NCI-H2107 treated with DMSO at 0.1 percent for 48 hours (cell line): ENCODE data around the gene ZER1.
"Not testable (repeated sequence)": the region's sequence is repeated elsewhere in the genome, so short reads cannot be mapped to it uniquely, and the experiment has no call there.

Experiments used
- DNase-seq: peaks from one replicate; lab custom pipeline; 2025; ENCODE audit not compliant: unreplicated experiment; lab: John Stamatoyannopoulos, UW

The ZER1 gene

DNA sequence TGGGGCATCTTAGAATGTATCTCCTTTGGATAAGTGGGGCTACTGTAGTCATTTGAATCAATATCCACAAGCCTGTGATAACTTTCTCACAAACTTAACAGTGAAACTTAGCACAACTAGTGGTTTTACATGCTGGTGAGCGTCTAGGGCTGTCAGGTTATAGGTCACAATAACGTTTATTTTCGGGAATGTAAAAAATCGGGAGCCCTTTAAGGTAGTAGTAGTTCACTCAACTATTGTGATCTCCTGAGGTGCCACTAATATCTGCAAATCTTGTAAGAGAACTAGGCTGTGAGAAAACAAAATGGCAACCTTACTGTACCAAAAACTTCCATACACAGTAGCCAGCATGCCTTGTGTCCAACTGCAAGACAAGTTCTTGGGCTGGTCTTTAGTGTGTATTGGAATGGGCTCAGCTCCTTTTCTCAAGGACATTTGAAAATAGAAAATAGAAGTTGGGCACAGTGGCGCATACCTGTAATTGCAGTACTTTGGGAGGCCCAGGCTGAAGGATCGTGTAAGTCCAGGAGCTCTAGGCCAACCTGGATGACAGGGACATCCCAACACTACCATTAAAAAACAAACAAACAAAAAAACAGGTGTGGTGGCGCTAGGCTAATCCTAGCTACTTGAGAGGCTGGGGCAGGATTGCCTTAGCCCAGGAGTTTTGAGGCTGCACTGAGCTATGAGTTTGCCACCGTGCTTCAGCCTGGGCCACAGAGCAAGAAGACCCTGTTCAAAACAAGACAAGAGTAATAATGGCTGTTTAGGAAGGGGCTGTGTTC lies 74.6 kb downstream of the ZER1 start:
- DNase-seq = no peak

DNA sequence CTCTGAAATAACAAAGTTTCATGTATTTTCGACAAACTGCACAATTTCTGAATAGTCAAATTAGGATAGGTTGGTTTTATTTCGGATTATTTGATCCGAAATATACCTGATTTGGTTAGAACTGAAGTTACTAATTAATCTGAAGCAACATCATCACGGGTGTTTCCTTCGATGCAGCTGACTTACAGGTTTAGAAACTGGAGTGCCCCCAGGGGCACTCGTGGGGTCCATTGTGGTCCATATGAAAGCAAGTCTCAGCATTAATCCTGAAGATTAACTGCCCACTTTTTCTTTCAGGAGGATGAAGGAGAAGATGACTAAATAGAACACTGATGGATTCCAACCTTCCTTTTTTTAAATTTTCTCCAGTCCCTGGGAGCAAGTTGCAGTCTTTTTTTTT lies 77.4 kb downstream of the ZER1 start:
- no peak for DNase-seq

DNA sequence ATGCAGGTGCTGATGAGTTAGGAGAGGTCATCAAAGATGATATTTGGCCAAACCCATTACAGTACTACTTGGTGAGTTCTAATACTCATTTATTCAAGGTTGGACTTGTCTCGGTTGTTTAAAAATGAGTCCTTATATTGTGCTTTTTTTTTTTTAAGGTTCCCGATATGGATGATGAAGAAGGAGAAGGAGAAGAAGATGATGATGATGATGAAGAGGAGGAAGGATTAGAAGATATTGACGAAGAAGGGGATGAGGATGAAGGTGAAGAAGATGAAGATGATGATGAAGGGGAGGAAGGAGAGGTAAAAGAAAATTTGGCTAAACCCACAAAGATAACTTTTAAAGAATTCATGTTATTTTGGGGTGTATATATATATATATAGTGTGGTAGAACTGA lies 78.0 kb downstream of the ZER1 start:
- DNase-seq = not testable (repeated sequence)

DNA sequence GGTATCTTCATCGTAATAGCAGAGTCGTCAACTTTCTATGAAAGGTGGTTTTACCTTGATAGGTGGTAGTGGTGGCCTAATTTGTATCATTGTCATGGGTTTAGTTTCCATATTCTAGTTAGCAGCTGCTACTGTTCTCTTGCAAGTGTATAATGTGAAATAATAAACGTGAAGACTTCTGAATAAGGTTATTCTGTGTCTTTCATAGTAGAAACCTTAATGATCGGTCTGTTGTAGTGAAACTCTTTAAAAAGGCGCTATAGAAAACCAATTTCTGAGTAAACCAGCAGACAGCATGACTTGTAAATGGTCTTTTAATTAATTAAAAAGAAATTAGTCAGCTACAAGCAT lies 81.1 kb downstream of the ZER1 start:
- no peak for DNase-seq

DNA sequence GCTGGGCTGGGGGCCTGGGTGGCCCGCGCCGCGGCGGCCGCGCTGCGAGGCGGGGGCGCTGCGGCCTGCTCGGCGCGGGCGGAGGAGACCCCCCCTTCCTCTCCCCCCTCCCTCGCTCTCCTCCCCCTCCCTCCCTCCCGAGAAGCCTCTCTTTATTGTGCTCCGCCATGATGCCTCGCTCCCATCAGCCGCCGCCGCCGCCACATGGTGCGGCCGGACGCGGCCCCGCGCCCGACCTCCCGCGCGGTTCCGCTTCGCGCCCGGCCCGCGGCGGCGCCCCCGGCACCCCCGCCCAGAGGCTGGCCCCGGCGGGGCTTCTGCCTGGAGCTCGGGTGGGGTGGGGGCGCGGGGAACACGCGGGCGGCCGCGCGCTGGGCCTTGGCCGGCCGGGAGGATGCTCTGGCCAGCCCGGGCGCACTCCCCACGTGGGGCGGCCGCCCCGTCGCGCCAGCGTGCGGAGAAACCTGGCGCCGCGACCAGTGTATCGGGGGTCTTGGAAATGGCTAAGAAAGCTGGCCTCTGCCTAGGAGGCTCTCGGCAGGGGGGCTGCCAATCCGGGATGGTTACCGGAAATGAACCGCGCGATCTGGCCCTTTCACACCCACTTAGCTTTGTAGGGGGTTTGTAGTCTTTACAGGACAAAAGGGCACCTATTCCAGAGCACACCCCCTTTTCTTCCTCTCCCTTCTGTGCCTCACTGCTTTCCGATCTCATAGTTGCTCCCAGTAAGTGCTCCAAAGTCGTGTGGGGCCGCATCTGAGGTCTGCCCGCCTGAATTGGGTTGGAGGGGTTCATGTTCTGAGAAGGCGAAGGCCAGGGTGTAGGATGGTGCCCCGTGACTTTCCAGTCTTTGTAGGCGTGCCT lies 81.7 kb downstream of the ZER1 start:
- no peak for DNase-seq

DNA sequence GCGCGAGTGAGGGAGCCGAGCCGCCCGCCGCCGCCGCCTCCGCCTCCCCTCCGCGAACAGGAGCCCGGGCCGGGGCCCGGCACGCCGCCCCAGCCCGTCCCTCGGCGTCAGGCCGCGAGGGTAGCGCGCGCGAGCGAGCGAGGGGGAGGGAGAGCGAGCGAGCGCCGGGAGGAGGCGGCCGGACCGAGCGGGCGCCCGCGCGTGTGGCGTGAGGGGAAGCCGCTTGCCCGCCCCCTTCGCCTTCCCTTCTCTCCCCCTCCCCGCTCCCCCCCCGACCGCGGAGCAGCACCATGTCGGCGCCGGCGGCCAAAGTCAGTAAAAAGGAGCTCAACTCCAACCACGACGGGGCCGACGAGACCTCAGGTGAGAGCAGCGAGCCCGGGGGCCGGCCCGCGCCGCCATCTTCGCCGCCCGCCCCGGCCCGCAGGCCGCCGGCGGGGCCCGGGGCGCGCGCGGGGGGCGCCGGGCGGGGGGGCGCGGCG lies 82.4 kb downstream of the ZER1 start:
- DNase-seq = no peak

DNA sequence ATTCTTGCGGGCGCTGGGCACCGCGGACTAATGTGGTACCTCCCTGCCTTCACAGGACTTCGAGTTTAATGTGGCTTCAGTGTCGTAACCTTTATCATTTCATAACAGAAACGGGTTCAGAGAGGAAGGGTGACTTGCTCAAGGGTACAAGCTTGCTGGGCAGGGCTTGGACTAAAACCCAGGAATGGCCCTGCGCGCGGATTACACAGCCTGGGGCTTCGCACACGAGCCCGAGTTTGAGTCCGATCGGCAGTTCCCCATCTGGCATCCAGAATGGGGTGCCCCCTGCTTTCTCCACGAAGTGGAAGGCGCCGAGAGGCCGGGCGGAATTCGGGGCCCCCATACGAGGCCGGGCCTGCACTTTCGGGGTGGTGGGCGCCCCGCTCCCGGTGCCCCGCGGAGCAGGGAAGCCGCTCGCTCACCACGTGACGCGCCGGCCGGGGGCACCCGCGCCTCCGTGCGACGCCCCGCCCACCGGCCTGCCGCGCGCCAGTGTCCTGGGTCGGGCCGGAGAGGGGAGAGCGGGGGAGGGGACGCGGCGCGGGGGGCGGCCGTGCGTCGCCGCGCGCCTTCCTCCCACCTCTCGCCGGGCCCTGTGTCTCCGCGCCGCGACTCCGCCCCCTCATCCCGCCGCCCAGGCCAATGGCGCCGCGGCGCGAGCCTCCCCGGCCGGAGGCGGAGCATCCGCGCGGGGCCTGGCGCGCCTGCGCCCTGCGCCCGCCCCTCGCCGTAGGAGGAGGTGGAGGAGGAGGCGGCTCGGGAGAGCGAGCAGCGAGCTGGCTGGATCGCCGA lies 83.0 kb downstream of the ZER1 start, which contains the start of gene SET:
Gene SET (plus strand): TSS at position 722 of the 792 bp plus-strand sequence. CDS start 361 bp downstream, outside the sequence.
- DNase-seq = peak; percentile 67

DNA sequence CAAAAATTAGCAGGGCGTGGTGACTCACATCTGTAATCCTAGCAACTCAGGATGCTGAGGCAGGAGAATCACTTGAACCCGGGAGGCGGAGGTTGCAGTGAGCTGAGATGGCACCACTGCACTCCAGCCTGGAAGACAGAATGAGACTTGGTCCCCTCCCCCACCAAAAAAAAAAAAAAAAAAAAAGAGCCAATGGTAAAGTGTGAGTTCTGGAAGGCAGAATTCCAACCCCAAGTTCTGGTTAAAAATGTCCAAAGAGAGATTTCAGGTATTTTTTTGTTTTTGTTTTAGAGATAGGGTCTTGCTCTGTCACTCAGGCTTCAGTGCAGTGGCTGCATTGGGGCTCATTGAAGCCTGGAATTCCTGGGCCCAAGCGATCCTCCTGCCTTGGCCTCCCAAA lies 84.3 kb downstream of the ZER1 start:
- no peak for DNase-seq

DNA sequence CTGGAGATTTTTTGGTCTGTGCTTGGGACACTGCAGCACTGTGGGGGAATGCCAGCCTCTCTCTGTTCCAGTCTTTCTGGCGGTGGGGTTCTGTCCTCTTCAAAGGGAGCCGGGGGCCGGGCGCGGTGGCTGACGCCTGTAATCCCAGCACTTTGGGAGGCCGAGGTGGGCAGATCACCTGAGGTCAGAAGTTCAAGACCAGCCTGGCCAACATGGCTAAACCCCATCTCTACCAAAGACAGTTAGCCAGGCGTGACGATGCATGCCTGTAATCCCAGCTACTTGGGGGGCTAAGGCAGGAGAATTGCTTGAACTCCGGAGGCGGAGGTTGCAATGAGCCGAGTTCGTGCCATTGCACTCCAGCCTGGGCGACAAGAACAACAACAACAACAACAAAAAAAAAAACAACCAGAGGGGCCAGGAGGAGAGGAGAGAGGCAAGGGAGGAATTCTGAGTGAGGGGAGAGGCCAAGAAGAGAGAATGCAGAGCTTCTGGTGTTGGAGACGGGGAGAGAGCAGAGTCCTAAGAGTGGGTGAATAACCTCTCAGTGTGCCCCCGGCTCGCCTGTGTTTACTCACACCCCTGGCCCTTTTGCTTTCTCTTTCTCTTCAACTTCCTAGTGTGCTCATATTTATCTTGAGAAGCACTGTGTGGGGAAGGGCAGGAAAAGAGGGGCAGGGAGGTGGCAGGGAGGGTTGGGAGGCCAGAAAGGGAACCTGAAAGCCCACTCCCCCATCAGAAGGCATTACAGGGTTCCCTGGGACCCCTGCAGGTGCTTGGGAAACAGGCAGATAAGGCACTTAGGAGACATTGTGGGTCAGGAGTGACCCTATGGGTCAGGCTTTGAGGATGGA lies 85.9 kb downstream of the ZER1 start:
- no peak for DNase-seq

DNA sequence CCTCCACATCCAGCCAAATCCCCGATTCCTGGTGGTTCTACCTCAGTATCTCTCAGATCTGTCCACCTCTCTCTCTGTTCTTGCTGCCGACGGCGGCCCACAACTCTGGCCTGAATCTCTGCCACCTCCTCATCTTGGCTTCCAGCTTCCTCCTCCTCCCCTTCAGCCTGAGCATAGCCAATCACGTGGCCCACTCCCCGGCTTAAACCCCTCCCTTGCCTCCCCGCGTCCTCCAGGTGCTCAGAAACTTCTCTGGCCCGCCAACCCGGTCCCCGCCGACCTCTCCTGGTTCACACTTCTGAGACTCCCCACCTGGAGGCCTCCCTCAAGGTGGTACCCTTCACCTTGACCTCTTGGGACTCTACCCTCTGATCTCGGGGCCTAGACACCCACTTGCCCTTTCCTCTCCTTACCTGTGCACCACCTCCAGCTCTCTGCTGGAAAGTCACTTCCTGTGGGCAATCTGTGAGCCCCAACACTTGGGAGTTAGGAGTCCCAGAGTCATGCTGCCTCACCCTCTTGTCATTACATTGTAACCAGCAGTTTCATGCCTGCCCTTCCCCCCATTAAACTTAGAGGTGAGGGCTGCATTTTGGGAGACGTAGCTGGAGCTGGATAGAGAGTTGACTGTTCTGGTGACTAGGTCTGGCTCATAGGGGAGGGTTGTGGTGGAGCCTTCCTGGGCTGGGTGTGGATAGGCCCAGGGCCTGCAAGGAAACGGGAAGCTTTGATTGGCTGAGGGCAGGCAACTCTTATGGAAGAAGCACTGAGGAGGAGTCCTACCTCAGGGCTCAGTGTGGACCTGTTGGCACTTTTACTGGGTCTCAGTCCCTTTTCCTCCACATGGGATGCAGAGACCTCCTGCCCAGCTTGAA lies 87.2 kb downstream of the ZER1 start:
- no peak for DNase-seq

DNA sequence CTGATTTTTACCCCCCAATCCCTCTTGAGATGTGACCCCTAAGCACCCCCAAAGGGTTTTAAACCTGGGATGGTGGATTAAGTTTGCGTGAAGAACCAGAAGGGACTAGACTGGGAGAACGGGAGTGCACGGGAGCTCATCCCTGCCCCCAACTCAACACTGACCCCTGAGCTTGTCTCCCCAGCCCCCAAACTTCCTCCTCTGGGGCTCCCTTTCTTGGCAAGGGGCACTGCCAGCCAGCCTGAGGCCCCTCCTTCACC lies 87.7 kb downstream of the ZER1 start:
- no peak for DNase-seq

DNA sequence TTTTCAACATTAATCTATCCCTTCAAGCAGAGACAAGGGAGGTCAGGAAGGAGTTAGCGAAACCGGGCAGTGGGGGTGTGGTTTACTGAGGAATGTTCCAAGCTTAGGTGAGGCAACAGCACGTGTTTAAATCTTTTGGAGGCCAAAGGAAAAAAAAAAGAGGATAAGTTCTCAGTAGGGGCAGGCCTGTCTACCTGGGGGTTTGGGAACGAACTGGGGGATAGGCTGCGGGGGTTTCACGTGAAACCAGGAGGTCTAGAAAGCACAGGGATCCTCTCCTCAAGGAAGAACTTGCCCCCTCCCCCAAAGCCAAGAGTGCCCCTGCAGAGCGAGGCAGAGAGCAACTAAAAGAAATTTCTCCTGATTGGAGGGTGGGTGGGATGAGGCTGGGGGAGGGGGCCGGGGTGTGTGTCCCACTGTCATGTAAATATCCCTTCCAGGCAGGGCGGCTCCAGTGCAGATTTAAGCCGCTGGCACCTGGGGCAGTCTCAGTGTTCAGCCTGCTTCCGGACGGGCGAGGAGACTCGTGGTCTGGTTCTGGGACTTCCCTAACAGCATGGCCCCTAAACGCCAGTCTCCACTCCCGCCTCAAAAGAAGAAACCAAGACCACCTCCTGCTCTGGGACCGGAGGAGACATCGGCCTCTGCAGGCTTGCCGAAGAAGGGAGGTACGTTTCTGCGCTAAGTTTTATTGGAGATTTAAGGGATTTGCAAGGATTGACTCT lies 88.2 kb downstream of the ZER1 start:
- DNase-seq = no peak
